G401 (cell line): ENCODE measurements around the gene TBC1D22B. TPM values are rescaled to one million over a fixed set of nuclear protein-coding genes. Genes with fewer than 3 reads are reported as not detected.

Experiments
- DNase-seq: peaks from one replicate; pipeline ENCODE4 v3.0.0-alpha.2; 2015; ENCODE audit warnings: low spot score
- in situ Hi-C: cut with HindIII; loops from 2 replicates; pipeline ENCODE4 v1.10.0; 2016; ENCODE audit warnings: low sequenced_read_pairs, mixed read lengths
- total RNA-seq: library from RNA; depleted of rRNA; stranded (reverse); fragments of >200 nt; shearing (Covaris generic); gene quantifications from 2 replicates; pipeline ENCODE4 v1.2.3, GENCODE V29; 2014; rRNA removed

TBC1D22B gene
- total RNA-seq, 1 experiment from 2014 or later = 12.0 TPM

GRCh38 chr6:37369321-37370201 lies 112.0 kb downstream of the TBC1D22B start:
- DNase-seq = no peak

DNA sequence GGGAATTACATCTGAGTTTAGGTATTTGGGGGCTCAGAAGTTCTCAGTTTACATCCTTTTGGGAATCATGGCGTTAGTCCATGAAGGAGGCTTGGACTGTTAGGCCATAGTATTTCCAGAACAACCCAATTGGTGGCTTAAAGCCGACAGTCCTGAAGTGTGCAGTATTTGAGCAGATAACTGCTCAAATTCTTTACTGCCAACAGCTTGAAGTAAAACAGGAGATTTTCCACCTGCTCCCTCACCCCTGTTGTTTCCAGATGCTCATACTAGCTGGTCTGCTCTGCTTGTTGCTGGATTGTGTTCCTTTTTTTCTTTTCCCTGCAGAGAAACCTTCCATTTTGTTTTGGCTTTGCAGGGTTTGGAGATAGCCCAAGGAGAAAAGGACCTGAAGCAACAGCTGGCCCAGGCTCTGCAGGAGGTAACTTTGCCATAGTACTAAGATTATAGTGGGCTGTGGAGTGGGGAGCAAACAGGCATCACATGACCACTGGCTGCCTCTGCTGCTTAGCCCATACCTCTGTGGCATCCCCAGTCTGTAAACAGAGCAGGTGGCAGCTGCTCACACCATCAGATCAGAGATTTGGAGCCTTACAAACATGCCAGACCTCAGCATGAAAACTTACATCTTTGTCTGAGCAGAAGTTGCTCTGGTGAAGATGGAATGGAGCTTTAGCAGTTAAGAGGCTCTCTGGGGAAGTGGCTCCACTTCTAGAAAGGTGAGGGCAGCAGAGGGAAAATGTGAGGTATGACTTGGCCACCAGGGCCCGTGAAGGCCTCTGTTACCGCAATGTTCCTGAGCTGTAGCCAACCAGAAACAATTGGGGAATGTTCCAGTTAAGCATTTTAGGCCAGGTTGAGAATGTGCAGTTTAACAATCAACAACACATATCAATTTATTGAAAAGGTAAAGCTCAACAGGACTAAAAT lies 113.8 kb downstream of the TBC1D22B start:
- in situ Hi-C loops = no loop called here
- DNase-seq = peak; percentile 51

More at GRCh38 chr6:37369321-37370201, 112.0 kb downstream of the TBC1D22B start:
- in situ Hi-C loops = no loop called here

DNA sequence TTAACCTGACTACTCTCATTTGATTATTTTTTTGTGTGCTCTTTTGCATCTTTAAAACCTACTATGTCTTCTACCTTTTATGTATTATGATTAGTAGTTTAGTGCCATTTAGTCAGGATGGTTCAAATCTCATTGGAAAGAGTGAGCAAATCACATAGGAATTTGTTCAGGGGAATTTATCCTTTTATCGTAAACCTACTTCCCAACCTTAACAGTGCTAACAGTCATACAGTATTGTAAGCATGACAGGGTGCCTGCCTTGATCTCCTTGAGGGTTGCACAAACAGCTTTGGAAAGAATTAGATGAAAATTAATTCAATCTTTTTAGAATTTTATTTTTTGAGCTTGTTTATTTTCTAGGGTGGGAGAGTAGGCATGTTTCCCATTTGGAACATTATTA lies 114.5 kb downstream of the TBC1D22B start:
- in situ Hi-C loops = no loop called here
- no peak for DNase-seq

- in situ Hi-C loops = no loop called here
- no peak for DNase-seq
Measured at GRCh38 chr6:37373822-37374471, 116.4 kb downstream of the TBC1D22B start.

GRCh38 chr6:37375376-37375775 lies 117.8 kb downstream of the TBC1D22B start:
- no peak for DNase-seq

DNA sequence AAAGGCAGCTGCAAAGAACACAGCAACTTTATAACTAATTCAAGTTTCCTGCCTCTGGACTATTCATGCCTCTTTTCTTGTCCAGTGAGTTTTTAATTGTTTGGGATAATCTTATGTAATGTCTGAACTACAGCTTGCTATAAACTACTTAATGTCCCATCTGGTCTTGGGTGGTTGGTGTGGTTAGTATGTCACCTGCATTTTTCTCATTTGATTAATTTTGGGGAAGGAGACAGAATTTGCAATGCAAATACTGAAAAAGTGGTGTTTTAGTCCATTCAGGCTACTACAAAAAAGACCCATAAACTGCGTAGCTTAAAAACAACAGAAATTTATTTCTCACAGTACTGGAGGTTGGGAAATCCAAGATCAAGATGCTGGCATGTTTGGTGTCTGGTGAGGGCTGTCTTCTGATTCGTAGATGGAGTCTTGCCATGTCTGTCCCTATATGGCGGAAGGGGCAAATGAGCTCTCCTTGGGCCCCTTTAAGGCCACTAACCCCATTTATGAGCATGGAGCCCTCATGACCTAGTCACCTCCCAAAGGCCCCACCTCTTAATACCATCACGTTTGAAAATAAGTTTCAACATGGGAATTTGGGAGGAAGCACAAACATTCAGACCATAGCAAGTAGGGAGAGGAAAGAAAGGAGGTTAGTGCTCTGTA lies 118.6 kb downstream of the TBC1D22B start:
- in situ Hi-C loops = no loop called here
- DNase-seq = no peak

More at GRCh38 chr6:37375376-37375775, 117.8 kb downstream of the TBC1D22B start:
- in situ Hi-C loops = no loop called here

DNA sequence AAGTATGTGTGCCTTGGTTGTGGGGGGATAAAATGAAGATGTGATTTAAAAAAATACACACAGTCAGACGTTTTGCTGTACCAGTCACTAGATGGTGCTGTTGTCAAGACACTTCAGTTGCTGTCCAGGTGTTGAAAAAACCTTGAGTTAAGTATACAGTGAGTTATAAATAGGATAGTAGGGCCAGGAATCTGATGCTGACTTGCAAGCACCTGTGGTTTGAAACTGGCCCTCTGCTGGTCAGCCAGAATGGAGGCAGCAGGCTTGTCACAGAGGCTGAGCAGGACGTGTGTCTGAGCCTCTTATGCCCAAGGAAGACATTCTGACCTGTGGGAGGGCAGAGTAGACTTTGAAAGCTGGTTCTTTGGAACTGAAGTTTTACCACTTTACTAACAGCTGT lies 124.0 kb downstream of the TBC1D22B start:
- DNase-seq = peak; percentile 50
- in situ Hi-C loops = no loop called here

Other genes with a start within 250 kb of the TBC1D22B start
- gene PIM1, start 87.6 kb upstream of the TBC1D22B start, total RNA-seq = 70.4 and 71.6 TPM in 2 replicates
- gene TMEM217, start 372 bp downstream of the TBC1D22B start, total RNA-seq = 1.2 and 1.4 TPM in 2 replicates
- 35.7 and 57.9 TPM in 2 replicates for gene RNF8, start 96.2 kb downstream of the TBC1D22B start, total RNA-seq
- gene CMTR1, start 175.4 kb downstream of the TBC1D22B start, total RNA-seq = 47.7 and 48.8 TPM in 2 replicates
- gene CCDC167, start 242.1 kb downstream of the TBC1D22B start, total RNA-seq = 52.4 and 75.3 TPM in 2 replicates